ENCODE data around the gene METTL23. TPM values are rescaled to one million over a fixed set of nuclear protein-coding genes. Genes with fewer than 3 reads are reported as not detected.
A peak's percentile ranks its signal among the peaks of the same experiment; 100 is the strongest.
"Not testable (repeated sequence)": the region's sequence is repeated elsewhere in the genome, so short reads cannot be mapped to it uniquely, and the experiment has no call there.

The METTL23 gene
- total RNA-seq, 3 donors from 2014 or later (not counting 1 experiment from before 2014, with no cell fraction given): 31.9 to 57.7 (median 34.2) TPM

DNA sequence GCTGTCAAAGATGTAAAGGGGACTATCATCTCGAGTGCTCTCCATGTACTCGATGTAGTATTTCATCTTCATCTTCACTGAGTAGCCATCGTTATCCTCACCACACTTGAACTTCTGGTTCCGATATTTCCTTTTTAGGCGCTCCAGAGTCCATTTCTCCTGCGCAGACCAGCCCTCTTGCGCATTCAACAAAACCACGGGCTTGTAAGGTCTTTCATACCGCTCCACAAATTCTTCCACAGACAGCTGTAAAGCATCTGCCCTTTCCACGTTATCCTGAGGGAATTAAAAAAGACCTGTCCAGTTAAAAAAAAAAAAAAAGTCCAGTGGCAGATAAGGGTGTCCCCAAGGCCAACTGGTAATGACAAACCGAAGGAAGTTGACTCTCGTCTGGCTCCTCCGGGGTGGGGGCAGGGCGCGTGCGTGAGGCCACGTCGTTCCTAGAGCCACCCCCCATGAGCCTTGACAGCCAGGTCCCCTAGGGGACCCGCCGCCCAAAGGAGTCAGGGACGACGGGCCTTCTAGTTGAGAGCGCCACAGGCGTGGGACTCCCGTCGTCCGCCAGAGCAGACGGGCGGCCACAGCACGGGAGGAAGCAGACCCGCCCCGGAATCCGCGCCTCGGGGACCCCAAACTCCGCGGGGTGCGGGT is 934 bp upstream of the METTL23 start:
- Histone ChIP-seq H3K9me3 (ENCODE audit: control insufficient read depth, insufficient read depth, low read length) (no peaks in the 10 kb centered on the region), H3K36me3 (ENCODE audit: control insufficient read depth, insufficient read depth, low read length) (peaks cover 34% of the 10 kb centered on the region), H3K4me1 (ENCODE audit: control insufficient read depth, insufficient read depth, low read length) (peaks cover 49% of the 10 kb centered on the region), H3K4me3 (ENCODE audit: low read length) (peak overlapping the region; percentile 94), H3K27ac (ENCODE audit: low read length) (peak overlapping the region; percentile 90), H3K27me3 (ENCODE audit: control insufficient read depth, insufficient read depth, low read length) (no peaks in the 10 kb centered on the region)
- intact Hi-C loops (cut with micrococcal nuclease): loop anchor here (1.0 to 5.0 kb wide), 2 partner anchors 9 to 943 kb away; partner anchors contain the start of gene UNK
- no peaks in the 10 kb centered on the region for H3K9me3 Mint-ChIP-seq
- no peak for TF ChIP-seq CTCF (IDR thresholded peaks at IDR 0.05)
- H3K4me1 Mint-ChIP-seq: peaks cover 33 to 34% of the 10 kb centered on the region in 2 donors
- peak; percentile 71 to 83 for DNase-seq
- no peaks in the 10 kb centered on the region for H3K27me3 Mint-ChIP-seq (ENCODE audit: low read depth in 2 of 2)
- peaks cover 14% of the 10 kb centered on the region for H3K36me3 Mint-ChIP-seq
- peak overlapping the region; percentile 98 for H3K4me3 Mint-ChIP-seq
- WGBS (ENCODE audit: insufficient coverage): 9% methylated on average over 38 of the region's 38 CpGs
- peak overlapping the region; percentile 94 to 100 for H3K27ac Mint-ChIP-seq
- ATAC-seq: peak; percentile 17 to 42 (median 34)

DNA sequence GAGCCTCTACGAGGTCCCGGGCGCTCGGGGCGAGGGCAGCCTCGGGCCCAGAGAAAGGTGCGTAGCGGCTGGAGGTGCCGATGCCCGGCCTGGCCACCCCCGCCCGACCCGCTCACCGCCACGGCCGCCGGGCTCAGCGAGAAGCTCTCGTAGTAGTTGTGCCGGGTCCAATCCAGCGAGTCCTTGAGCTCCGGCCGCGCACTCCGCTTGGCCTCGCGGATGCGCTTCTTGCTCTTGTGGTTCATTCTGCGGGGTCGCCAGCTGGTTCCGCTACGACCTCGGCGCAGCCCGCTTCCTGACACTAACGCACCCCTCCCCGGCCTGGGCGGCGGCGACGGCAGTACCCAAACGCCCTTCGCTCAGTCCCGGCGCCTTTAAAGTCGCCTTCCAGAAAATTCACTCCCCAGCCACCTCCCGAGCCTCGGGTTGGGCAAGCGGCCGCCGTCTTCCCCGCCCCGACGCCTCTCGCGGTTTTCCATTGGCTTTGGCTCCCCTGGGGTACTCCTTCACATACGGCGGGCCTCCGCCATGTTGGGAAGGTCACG is 336 bp upstream of the METTL23 start, which contains the start of gene JMJD6:
TSS of gene JMJD6 (minus strand) at position 376 of the 545 bp plus-strand sequence. CDS start at position 245, 131 bp downstream.
- no peaks in the 10 kb centered on the region for H3K27me3 Mint-ChIP-seq (ENCODE audit: low read depth in 2 of 2)
- peaks cover 8% of the 10 kb centered on the region for H3K36me3 Mint-ChIP-seq
- H3K9me3 Mint-ChIP-seq: no peaks in the 10 kb centered on the region
- Histone ChIP-seq H3K9me3 (ENCODE audit: control insufficient read depth, insufficient read depth, low read length) (no peaks in the 10 kb centered on the region), H3K36me3 (ENCODE audit: control insufficient read depth, insufficient read depth, low read length) (peaks cover 31% of the 10 kb centered on the region), H3K27me3 (ENCODE audit: control insufficient read depth, insufficient read depth, low read length) (no peaks in the 10 kb centered on the region), H3K4me1 (ENCODE audit: control insufficient read depth, insufficient read depth, low read length) (peaks cover 49% of the 10 kb centered on the region), H3K4me3 (ENCODE audit: low read length) (peak within 1 kb of the TSS; percentile 94), H3K27ac (ENCODE audit: low read length) (peak within 1 kb of the TSS; percentile 90)
- ATAC-seq (peak in 1 of 3 donors; percentile 71), DNase-seq (no peak)
- under 1% methylated on average over 60 of the region's 60 CpGs for WGBS (ENCODE audit: insufficient coverage)
- no peak for TF ChIP-seq CTCF (IDR thresholded peaks at IDR 0.05)
- peaks cover 29 to 33% of the 10 kb centered on the region in 2 donors for H3K4me1 Mint-ChIP-seq
- intact Hi-C loops (cut with micrococcal nuclease): loop anchor here (1.0 to 5.0 kb wide), 2 partner anchors 10 to 944 kb away; partner anchors contain the start of gene UNK
- peak within 1 kb of the TSS; percentile 98 for H3K4me3 Mint-ChIP-seq
- peak within 1 kb of the TSS; percentile 94 to 100 for H3K27ac Mint-ChIP-seq

GRCh38 chr17:76727745-76728456 is 1.3 kb downstream of the METTL23 start:
- H3K9me3 ChIP-seq (ENCODE audit: control insufficient read depth, insufficient read depth, low read length): no peaks in the 10 kb centered on the region
- Mint-ChIP-seq H3K36me3 (no peaks in the 10 kb centered on the region), H3K27ac (peak overlapping the region; percentile 94 to 100), H3K4me1 (peaks cover 26 to 33% of the 10 kb centered on the region in 2 donors), H3K27me3 (ENCODE audit: low read depth in 2 of 2) (no peaks in the 10 kb centered on the region), H3K9me3 (no peaks in the 10 kb centered on the region), H3K4me3 (peak overlapping the region; percentile 98)
- peak overlapping the region; percentile 90 for H3K27ac ChIP-seq (ENCODE audit: low read length)
- no peak for ATAC-seq
- H3K4me3 ChIP-seq (ENCODE audit: low read length): peak overlapping the region; percentile 94
- peaks cover 52% of the 10 kb centered on the region for H3K4me1 ChIP-seq (ENCODE audit: control insufficient read depth, insufficient read depth, low read length)
- whole genome bisulfite sequencing (ENCODE audit: insufficient coverage): 51% methylated on average over 16 of the region's 18 CpGs
- no peak for TF ChIP-seq CTCF (IDR thresholded peaks at IDR 0.05)
- H3K27me3 ChIP-seq (ENCODE audit: control insufficient read depth, insufficient read depth, low read length): no peaks in the 10 kb centered on the region
- H3K36me3 ChIP-seq (ENCODE audit: control insufficient read depth, insufficient read depth, low read length): peaks cover 31% of the 10 kb centered on the region
- intact Hi-C loops (cut with micrococcal nuclease): loop anchor here (1.0 to 5.0 kb wide), 2 partner anchors 7 to 946 kb away; partner anchors contain the start of gene UNK
- peak in 1 of 2 donors; percentile 62 for DNase-seq

GRCh38 chr17:76731800-76732733 is 5.4 kb downstream of the METTL23 start:
- intact Hi-C loops (cut with micrococcal nuclease): loop anchor here (10.0 kb wide), 1 partner anchor 467 kb away; the partner anchor contains the start of gene UBALD2
- H3K27me3 Mint-ChIP-seq (ENCODE audit: low read depth in 2 of 2); DNase-seq; H3K27ac ChIP-seq (ENCODE audit: low read length); H3K4me3 ChIP-seq (ENCODE audit: low read length); H3K9me3 Mint-ChIP-seq; H3K9me3 ChIP-seq (ENCODE audit: control insufficient read depth, insufficient read depth, low read length); ATAC-seq; H3K27me3 ChIP-seq (ENCODE audit: control insufficient read depth, insufficient read depth, low read length): not testable (repeated sequence)
- Histone ChIP-seq H3K4me1 (ENCODE audit: control insufficient read depth, insufficient read depth, low read length) (peaks cover 39% of the 10 kb centered on the region), H3K36me3 (ENCODE audit: control insufficient read depth, insufficient read depth, low read length) (peaks cover 55% of the 10 kb centered on the region)
- H3K4me3 Mint-ChIP-seq: peak overlapping the region; percentile 37
- H3K4me1 Mint-ChIP-seq: peaks cover 43 to 55% of the 10 kb centered on the region in 2 donors
- WGBS (ENCODE audit: insufficient coverage): 86% methylated on average over 13 of the region's 13 CpGs
- H3K36me3 Mint-ChIP-seq: peaks cover 29% of the 10 kb centered on the region
- H3K27ac Mint-ChIP-seq: peak overlapping the region; percentile 22 to 100

Data from natural killer cell (primary cell).